KMS-11 (cell line): ENCODE results near the gene PCDHGC5.

ENCODE experiments used
- H2AFZ ChIP-seq: fragments of 200-600 bp; sonication (generic); 2 replicates; pipeline ENCODE4 v1.6.1; 2016; ENCODE audit warnings: antibody characterized with exemption, mixed run types, low read depth
- H3K27ac ChIP-seq: fragments of 200-600 bp; sonication (generic); 2 replicates; pipeline ENCODE4 v1.6.1; 2016; ENCODE audit warnings: mild to moderate bottlenecking, mixed run types
- H3K27me3 ChIP-seq: fragments of 200-600 bp; sonication (generic); 2 replicates; pipeline ENCODE4 v1.6.1; 2017; ENCODE audit warnings: mild to moderate bottlenecking, low read depth, mixed run types, moderate library complexity; ENCODE audit not compliant: insufficient read depth
- H3K36me3 ChIP-seq: fragments of 200-600 bp; sonication (generic); 2 replicates; pipeline ENCODE4 v1.6.1; 2017; ENCODE audit warnings: mild to moderate bottlenecking, mixed run types; ENCODE audit not compliant: insufficient read depth
- H3K4me1 ChIP-seq: fragments of 200-600 bp; sonication (generic); 2 replicates; pipeline ENCODE4 v1.6.1; 2016; ENCODE audit warnings: mild to moderate bottlenecking, low read depth, mixed run types; ENCODE audit not compliant: poor library complexity, severe bottlenecking
- H3K4me2 ChIP-seq: fragments of 200-600 bp; sonication (generic); 2 replicates; pipeline ENCODE4 v1.7.0; 2016; ENCODE audit warnings: mild to moderate bottlenecking, mixed run types
- H3K4me3 ChIP-seq: fragments of 200-600 bp; sonication (generic); IDR thresholded peaks from 2 replicates; pipeline ENCODE4 v1.6.1; 2017; ENCODE audit warnings: low read depth, low read length, mixed read lengths; ENCODE audit not compliant: insufficient read depth
- H3K79me2 ChIP-seq: fragments of 200-600 bp; sonication (generic); 2 replicates; pipeline ENCODE4 v1.6.1; 2016; ENCODE audit warnings: low read depth, mixed run types; ENCODE audit not compliant: insufficient read depth
- H3K9ac ChIP-seq: fragments of 200-600 bp; sonication (generic); 2 replicates; pipeline ENCODE4 v1.6.1; 2016; ENCODE audit warnings: mild to moderate bottlenecking, mixed run types
- H4K20me1 ChIP-seq: fragments of 200-600 bp; sonication (generic); 2 replicates; pipeline ENCODE4 v1.6.1; 2016; ENCODE audit warnings: mild to moderate bottlenecking, mixed run types; ENCODE audit not compliant: insufficient read depth
- TF ChIP-seq, protein P1 (sequence below): fragments of 200-600 bp; sonication (generic); conservative IDR thresholded peaks from 2 replicates; pipeline ENCODE4 v1.6.1; 2017; ENCODE audit warnings: low read depth, mild to moderate bottlenecking, antibody characterized with exemption, low read length, moderate library complexity, mixed read lengths

PCDHGC5 gene

GRCh38 chr5:141512911-141513626 lies 24.2 kb downstream of the PCDHGC5 start:
- Histone ChIP-seq H3K4me1 (no peaks in the 10 kb centered on the region), H3K9ac (no peak overlapping the region), H3K79me2 (no peaks in the 10 kb centered on the region), H3K4me2 (no peak overlapping the region), H3K27me3 (no peaks in the 10 kb centered on the region), H3K27ac (no peak overlapping the region), H4K20me1 (no peaks in the 10 kb centered on the region), H3K4me3 (no peak overlapping the region), H2AFZ (no peak overlapping the region), H3K36me3 (no peaks in the 10 kb centered on the region)
- TF ChIP-seq, protein P1, sequence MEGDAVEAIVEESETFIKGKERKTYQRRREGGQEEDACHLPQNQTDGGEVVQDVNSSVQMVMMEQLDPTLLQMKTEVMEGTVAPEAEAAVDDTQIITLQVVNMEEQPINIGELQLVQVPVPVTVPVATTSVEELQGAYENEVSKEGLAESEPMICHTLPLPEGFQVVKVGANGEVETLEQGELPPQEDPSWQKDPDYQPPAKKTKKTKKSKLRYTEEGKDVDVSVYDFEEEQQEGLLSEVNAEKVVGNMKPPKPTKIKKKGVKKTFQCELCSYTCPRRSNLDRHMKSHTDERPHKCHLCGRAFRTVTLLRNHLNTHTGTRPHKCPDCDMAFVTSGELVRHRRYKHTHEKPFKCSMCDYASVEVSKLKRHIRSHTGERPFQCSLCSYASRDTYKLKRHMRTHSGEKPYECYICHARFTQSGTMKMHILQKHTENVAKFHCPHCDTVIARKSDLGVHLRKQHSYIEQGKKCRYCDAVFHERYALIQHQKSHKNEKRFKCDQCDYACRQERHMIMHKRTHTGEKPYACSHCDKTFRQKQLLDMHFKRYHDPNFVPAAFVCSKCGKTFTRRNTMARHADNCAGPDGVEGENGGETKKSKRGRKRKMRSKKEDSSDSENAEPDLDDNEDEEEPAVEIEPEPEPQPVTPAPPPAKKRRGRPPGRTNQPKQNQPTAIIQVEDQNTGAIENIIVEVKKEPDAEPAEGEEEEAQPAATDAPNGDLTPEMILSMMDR: no peak

DNA sequence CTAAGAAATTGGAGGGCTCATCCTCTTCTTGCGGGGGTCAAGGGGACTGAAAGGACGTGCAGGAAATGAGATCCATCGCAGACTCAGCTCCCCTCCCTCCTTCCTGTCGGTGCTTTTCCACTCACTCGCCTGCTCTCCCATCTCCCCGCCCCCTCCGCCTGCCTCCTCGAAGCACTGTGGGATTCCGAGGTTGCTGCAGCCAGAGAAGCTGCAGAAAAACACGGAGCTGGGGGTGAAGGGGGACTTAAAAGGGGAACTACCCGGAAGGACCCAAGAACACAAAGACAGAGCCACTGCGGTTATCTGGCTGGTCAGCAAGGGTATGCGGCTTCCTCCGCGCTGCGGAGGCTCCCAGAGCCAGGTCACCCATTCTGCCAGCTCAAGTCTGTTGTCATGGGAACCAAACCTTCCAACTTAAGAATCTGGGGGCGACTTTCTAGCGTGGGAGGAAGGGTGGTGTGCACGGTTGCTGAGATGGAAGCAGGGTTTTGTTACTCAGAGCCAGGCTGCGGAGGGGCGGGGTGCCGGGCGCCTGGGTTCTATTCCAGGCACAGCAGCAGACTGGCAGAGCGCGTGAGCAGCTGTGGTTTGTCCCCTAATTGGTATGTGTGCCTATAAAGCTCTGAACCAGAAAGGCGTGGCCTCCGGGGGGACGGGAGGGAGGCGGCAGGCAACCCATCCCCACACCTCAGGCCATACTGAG lies 24.9 kb downstream of the PCDHGC5 start:
- TF ChIP-seq, protein P1: no peak
- Histone ChIP-seq H2AFZ (no peak overlapping the region), H3K4me1 (no peaks in the 10 kb centered on the region), H3K27me3 (no peaks in the 10 kb centered on the region), H3K4me3 (no peak overlapping the region), H3K27ac (no peak overlapping the region), H3K79me2 (no peaks in the 10 kb centered on the region), H4K20me1 (no peaks in the 10 kb centered on the region), H3K4me2 (no peak overlapping the region), H3K36me3 (no peaks in the 10 kb centered on the region), H3K9ac (no peak overlapping the region)

GRCh38 chr5:141514330-141515133 lies 25.7 kb downstream of the PCDHGC5 start:
- Histone ChIP-seq H3K36me3 (no peaks in the 10 kb centered on the region), H3K9ac (no peak overlapping the region), H3K4me1 (no peaks in the 10 kb centered on the region), H3K4me3 (no peak overlapping the region), H4K20me1 (no peaks in the 10 kb centered on the region), H3K27ac (no peak overlapping the region), H3K27me3 (no peaks in the 10 kb centered on the region), H2AFZ (no peak overlapping the region), H3K4me2 (no peak overlapping the region), H3K79me2 (no peaks in the 10 kb centered on the region)
- TF ChIP-seq, protein P1: no peak

DNA sequence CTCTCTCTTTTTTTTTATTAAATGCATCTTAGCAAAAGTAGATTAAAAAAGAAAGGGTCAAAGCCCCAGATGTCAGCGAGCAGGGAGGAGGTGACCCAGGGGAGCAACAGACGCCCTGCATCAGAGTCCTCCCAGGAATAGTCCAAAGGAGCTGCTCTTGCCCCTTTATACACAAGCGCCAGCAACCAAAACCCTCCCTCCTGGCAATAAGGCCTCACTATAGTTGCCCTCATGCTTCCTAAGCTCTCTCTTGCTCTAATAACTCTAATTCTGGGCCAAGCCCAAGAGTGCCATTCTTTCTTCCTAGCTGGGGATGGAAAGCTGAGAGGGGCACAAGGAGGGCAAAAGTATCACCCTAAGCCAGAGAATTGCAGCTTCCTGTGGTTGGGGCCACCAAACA lies 26.3 kb downstream of the PCDHGC5 start:
- H3K4me3 ChIP-seq: no peak overlapping the region
- H4K20me1 ChIP-seq: no peaks in the 10 kb centered on the region
- H3K4me1 ChIP-seq: no peaks in the 10 kb centered on the region
- no peak overlapping the region for H3K9ac ChIP-seq
- no peaks in the 10 kb centered on the region for H3K79me2 ChIP-seq
- H3K4me2 ChIP-seq: no peak overlapping the region
- no peaks in the 10 kb centered on the region for H3K27me3 ChIP-seq
- no peaks in the 10 kb centered on the region; the same call in 1 of the 2 replicates for H3K36me3 ChIP-seq
- H3K27ac ChIP-seq: no peak overlapping the region
- H2AFZ ChIP-seq: no peak overlapping the region
- TF ChIP-seq, protein P1: no peak
